Measurements from ENCODE around the gene FAHD2B.
"Not testable (repeated sequence)": the region's sequence is repeated elsewhere in the genome, so short reads cannot be mapped to it uniquely, and the experiment has no call there.

GRCh38 chr2:97111246-97111645, 16.6 kb upstream of the FAHD2B start:
- TF ChIP-seq CTCF (conservative IDR thresholded peaks at IDR 0.05; ENCODE audit: low read depth, low read length); POLR2A (IDR thresholded peaks at IDR 0.05; ENCODE audit: low read depth, low read length); MAFK (IDR thresholded peaks at IDR 0.05; ENCODE audit: low read depth, low read length); SMC3 (IDR thresholded peaks at IDR 0.05; ENCODE audit: low read depth, low read length); MXI1 (IDR thresholded peaks at IDR 0.05; ENCODE audit: borderline replicate concordance, low read depth, low read length); CEBPB (IDR thresholded peaks at IDR 0.05; ENCODE audit: low read depth, low read length): not testable (repeated sequence)
